T-helper 1 cell (primary cell): ENCODE measurements around the gene DAND5.

ENCODE experiments used
- DNase-seq, 5 donors: peaks; one replicate each; pipeline ENCODE4 v3.0.0-alpha.2; 2012 to 2020
- total RNA-seq, 4 donors: gene quantifications; one replicate each; lab custom pipeline; 2026; lab: John Stamatoyannopoulos, UW

The DAND5 gene, protein sequence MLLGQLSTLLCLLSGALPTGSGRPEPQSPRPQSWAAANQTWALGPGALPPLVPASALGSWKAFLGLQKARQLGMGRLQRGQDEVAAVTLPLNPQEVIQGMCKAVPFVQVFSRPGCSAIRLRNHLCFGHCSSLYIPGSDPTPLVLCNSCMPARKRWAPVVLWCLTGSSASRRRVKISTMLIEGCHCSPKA
- 0 reads per million in 4 donors for total RNA-seq

DNA sequence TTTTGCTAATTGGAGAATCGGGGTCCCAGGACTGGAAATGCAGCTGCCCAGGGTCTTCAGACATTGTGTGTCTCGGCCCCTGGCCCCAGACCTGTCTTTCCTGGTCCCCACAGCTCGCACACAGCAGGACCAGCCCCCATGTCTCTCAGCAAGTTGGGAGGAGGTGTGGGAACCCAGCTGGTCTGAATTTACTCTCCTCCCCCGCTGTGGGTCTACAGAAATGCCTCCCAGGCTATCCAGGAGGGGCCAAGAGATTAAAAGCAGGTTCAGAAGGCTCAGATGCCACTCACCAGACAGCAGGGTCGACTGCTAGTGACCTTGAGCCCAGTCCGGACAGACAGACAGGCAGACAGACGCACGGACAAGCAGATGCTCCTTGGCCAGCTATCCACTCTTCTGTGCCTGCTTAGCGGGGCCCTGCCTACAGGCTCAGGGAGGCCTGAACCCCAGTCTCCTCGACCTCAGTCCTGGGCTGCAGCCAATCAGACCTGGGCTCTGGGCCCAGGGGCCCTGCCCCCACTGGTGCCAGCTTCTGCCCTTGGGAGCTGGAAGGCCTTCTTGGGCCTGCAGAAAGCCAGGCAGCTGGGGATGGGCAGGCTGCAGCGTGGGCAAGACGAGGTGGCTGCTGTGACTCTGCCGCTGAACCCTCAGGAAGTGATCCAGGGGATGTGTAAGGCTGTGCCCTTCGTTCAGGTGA is at the start of gene DAND5:
DAND5 (plus strand) TSS at position 285 of the 697 bp plus-strand sequence; CDS start at position 370, 85 bp downstream.
- DNase-seq, result no peak

DNA sequence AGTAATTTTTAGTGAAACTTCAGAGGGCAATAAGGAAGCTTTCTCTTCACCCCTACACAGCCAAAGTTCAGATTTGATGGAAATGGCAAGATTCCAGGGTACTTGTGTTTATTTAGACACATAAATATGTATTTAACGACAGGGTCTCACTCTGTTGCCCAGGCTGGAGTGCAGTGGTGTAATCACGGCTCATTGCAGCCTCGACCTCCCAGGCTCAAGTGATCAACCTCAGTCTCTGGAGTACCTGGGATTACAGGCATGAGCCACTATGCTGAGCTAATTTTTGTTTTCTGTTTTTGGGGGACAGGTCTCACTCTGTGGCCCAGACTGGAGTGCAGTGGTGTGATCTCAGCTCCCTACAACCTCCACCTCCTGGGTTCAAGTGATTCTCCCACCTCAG is 48.3 kb upstream of the DAND5 start:
- DNase-seq, result no peak

DNA sequence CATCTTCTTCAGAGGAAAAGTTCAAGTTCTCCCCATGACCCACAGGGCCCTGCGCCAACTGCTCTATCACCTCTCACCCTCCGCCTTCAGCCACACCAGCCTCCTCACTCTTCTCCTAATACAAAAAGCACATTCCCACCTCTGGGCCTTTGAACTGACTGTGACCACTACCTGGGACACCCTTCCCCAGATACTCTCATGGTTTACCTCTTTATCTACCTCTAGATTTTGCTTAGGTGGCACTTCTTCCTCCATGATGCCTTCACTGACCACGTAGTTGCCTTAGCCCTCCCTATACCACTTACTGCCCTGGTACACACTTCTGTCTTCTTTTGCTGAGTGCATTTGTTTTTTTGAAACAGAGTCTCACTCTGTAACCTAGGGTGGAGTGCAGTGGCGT is 46.4 kb upstream of the DAND5 start:
- no peak for DNase-seq

DNA sequence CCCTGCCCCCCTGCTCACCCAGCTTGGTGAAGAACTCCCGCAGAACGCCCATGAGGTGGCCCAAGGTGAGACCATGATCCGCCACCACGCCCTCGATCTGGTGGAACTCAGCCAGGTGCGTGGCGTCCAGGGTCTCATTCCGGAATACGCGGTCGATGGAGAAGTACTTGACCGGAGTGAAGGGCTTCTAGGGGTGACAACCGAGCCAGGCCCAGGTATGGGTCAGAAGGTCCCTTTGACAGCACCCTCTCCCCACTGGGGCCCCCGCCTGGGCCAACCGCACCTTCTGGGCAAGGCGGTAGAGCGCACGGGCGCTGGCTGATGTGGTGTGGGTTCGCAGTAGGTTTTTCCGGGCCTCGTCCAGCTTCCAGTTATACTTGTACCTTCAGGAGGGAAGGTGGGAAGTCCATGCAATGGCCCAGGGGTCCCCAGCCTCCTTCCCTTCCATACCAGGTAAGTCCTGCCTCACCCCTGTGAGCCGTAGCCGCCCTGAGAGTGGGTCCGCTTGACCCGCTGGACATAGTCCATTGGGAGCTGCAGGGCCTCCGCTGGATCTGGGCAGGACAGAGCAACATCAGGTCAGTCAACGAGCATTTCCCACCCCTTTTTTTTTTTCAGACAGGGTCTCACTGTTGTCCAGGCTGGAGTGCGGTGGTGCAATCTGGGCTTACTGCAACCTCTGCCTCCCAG is 44.6 kb upstream of the DAND5 start:
- no peak for DNase-seq

DNA sequence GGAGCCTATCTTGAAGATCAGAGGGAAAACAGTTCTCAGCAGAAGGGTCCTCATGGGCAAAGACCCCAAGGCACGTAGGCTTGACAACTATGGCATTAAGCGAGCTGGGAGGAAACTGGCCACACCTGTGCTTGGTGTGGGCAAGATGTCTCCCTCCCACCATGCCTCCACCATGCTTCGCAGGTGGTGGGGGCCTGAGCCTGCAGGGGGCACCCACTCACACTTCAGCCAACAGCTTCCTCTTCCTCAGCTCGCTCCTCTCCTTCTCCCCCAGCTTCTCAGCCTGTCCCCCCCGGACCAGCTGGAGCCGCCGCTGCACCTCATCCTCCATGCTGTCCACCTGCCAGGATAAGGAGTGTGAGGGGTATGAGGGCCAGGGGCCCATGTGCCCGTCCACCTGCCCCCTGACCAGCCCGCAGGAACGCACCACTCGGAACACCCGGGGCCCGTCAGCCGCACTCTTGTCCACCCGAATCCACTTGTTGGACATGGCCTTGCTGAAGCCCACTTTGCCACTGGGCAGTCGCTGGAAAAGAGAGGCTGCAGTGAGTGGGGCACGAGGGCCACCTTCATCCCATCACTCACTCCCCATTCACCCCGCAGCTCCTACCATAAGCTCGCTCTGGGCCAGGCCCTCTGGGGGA is 39.3 kb upstream of the DAND5 start:
- no peak for DNase-seq

DNA sequence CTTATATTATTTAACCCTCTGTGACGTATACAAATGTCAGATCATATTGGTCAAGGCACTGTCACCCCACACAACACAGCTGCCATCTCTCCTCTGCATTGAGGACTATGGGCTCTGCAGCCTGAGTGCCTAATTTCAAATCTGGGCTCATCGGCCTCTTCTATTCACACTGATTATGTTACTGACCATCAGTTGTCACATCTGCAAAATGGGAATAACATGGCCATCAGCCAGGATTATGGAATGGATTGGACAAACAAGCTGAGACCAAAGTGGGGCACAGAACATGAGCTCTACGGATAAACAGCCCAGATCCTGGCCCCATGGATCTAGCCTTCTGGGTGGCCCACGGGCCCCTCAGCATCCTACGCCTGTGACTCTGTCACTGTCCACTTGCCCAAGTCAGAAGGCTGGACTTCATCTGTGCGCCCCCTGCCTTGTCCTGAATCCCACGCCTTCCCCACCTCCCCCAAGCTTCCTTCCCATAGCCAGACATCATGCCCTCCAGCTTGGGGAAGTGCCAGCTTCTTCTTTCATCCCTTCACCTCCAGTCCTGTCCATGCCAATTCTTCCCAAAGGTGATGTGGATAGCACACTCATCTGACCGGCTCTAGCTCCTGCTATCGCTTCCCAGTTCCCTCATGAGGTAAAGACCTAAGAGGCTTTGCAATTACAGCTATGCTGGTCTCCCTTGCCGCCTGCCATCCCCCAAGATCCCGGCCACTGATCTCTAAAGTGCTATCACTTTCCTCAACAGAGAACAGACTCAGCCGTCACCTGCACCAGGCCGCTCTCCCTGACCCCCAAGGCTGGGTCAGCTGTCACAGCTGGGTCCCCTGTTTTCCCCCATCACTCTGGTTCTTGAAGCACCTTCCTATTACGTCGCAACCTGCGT is 36.7 kb upstream of the DAND5 start:
- DNase-seq, result no peak

DNA sequence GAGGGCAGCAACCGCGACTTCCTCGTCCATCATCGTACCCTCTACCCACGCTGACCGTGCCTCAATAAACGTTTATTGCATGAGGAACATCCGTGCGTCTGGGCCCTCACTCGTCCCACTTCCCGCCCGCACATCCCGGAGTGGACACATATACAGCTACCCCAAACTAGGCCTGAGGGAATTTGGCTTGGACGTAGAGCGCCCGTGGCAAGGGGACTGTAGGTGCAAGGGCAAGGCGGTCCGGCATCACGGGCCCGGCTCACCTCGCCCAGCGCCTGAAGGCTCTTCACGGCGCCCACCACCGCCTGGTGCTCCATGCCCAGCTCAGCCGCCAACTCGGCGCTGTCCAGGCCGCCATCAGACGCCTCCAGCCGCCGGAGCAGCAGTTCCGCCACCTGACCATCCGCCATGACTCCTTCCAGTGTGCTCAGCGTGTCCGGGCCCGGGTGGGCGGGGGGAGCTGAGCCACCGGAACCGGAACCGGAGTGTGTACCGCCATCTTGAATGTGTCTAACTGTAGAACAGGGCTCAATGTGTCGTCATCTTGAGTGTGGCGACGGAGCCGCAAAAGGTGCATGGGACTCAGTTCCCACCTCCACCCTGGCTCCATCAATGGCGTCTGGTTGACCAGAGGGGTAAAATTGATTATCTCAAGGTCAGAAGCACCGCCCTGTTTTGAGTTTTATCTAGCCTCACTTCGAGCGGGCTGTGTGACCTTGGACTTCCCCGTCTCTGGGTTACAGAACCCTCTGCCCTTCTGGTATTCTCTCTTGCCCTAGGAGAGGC is 35.9 kb upstream of the DAND5 start, which contains the start of gene FARSA:
FARSA (minus strand) TSS at position 425 of the 786 bp plus-strand sequence; CDS start at position 410, 15 bp downstream.
- DNase-seq, result peak; percentile 78 to 90 (median 84)

DNA sequence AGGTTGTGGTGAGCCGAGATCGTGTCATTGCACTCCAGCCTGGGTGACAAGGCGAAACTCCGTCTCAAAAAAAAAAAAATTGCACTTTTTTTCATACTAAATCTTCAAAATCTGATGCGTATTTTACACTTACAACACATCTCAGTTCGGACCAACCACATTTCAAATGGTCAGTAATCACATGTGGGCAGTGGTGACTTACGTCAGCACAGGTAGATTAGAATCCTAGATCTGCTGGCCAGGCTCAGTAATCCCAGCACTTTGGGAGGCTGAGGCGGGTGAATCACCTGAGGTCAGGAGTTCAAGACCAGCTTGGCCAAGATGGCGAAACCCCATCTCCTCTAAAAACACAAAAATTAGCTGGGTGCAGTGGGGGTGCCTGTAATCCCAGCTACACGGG is 34.3 kb upstream of the DAND5 start:
- no peak for DNase-seq

DNA sequence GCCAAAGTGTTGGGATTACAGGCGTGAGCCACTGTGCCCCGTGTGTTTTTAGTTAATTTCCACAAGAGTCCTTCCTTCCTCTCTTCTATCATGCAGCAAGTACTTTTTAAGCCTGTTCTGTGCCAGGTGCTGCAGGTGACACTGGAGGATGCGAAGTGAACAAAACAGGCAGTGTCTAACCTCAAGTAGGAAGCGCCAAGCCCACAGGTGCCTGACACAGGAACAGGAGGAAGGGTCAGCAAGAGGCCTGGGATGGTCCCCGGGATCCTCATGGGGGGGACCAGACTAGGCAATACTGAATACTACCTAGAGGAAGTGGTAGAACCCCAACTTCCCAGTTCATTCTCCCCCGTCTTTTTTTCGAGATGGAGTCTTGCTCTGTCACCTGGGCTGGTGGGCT is 32.8 kb upstream of the DAND5 start:
- DNase-seq, result no peak

DNA sequence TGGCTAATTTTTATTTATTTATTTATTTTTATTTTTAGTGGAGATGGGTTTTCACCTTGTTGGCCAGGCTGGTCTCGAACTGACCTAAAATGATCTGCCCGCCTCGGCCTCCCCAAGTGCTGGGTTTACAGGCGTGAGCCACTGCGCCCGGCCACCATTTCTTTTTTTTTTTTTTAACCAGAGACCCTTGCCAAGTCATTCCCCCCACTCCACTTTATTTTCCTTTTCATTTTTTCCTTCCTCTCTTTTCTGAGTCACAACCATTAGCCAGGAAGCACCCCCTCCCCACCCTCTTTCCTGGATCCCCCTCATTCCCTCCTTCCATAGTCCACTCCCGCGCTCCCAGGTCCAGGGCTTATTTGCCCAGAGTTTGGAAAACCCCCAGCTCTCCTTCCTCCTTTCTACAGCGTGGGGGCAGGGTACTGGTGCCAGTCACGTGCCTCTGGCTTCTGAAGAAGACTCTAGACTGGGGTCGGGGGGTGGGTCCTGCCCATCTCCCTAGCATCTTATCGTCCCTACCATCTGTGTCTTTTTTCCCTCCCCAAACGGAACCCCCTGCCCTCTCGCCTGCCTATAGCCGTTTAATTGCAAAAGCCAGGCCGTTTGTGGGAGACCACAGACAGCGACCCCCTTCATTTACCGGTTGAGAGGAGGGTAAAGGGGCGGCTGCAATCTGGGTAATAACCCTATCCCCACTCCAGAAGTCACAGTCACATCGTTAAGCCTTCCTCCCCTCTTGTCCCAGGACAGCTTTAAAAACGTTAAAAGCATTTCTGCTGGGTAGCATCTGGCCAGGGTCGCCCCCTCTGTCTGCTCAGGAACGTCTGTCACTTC is 32.1 kb upstream of the DAND5 start:
- DNase-seq, result no peak

DNA sequence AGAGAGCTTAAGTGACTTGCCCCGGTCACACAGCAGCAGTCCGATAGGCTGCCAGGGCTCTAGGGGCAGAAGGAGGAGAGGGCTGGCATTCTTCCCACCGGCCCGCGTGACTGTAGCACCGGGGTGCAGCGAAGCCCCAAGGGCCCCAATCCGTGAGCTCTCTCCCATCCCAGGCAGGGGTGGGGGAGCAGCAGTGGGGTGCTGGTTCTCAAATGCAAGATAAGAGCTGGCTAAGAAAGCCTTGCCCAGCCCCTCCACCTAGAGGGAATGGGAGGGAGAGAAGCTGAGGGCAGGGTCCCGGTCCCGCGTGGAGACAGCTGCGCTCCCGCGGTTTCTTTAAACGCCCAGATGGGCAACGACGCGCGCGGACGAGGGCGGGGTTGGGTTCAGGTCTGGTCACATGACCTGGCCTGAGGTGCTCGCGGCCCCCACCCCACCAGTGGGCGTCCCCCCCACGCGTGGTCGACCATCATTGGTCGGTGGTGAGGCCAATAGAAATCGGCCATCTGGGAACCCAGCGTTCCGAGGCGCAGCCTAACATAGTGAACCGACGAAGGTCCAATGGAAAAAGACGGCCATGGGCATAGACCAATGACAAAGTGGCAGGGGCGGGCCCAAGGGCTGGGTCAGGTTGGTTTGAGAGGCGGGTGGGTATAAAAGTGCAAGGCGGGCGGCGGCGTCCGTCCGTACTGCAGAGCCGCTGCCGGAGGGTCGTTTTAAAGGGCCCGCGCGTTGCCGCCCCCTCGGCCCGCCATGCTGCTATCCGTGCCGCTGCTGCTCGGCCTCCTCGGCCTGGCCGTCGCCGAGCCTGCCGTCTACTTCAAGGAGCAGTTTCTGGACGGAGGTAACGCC is 31.2 kb upstream of the DAND5 start, which contains the start of gene CALR:
CALR (plus strand) TSS at position 683 of the 852 bp plus-strand sequence; CDS start at position 754, 71 bp downstream.
- peak; percentile 96 to 100 (median 98) for DNase-seq

DNA sequence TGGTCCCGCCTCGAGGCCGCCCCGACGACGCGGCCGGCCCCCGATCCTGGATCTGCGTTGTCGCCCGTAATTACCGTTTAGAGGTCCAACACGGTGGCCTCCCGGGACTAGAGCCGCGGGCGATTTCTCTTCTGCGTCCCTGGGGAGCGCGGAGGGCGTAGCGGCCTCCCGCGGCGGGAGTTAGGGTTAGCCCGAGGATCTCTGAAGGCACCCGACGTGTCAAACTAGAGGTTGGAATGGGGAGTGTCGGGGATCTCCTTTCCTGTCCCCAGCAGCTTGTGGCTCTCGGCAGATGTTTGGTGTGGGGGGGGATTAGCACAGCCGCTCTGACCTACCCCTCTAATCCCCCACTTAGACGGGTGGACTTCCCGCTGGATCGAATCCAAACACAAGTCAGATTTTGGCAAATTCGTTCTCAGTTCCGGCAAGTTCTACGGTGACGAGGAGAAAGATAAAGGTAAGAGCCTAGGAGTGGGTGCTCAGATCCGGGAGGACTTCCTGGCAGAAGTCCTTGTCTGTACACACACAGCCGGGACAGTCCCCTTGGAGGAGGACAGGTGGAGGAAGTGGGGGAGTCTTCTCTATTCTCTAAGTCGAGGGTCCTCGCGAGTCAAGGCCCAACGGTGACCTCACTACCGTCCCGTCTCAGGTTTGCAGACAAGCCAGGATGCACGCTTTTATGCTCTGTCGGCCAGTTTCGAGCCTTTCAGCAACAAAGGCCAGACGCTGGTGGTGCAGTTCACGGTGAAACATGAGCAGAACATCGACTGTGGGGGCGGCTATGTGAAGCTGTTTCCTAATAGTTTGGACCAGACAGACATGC is 30.4 kb upstream of the DAND5 start:
- peak in 3 of 5 donors; percentile 25 to 49 (median 31) for DNase-seq

DNA sequence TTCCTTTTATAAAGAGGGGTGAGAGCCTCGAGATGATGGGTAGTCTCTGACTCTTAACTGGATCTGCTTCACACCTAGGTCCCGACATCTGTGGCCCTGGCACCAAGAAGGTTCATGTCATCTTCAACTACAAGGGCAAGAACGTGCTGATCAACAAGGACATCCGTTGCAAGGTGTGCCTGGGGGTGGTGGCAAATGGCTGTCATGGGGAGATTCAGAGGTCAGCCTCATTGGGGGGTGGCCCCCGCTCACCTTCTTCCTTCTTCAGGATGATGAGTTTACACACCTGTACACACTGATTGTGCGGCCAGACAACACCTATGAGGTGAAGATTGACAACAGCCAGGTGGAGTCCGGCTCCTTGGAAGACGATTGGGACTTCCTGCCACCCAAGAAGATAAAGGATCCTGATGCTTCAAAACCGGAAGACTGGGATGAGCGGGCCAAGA is 29.4 kb upstream of the DAND5 start:
- DNase-seq, result no peak

DNA sequence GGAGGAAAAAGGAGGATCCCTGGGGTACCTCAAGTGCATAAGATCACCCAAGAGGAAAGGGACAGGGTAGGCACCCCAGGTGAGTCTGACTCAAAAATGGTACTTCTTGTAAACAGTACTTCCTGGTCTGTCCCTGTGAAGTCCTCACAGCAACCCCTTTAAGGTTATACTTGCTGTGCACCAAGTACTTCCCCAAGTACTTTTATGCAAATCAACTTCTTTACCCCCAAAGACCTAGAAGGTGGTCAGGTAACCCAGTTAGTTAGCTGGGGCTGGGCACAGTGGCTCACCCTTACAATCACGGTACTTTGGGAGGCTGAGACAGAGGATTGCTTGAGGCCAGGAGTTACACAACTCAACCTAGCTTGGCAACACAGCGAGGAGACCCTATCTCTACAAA is 28.5 kb upstream of the DAND5 start:
- DNase-seq, result no peak

DNA sequence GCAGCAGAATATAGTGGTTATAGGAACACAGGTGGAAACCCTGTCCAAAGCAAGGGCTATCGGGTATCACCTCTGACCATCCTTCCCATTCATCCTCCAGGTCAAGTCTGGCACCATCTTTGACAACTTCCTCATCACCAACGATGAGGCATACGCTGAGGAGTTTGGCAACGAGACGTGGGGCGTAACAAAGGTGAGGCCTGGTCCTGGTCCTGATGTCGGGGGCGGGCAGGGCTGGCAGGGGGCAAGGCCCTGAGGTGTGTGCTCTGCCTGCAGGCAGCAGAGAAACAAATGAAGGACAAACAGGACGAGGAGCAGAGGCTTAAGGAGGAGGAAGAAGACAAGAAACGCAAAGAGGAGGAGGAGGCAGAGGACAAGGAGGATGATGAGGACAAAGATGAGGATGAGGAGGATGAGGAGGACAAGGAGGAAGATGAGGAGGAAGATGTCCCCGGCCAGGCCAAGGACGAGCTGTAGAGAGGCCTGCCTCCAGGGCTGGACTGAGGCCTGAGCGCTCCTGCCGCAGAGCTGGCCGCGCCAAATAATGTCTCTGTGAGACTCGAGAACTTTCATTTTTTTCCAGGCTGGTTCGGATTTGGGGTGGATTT is 25.8 kb upstream of the DAND5 start:
- no peak for DNase-seq

DNA sequence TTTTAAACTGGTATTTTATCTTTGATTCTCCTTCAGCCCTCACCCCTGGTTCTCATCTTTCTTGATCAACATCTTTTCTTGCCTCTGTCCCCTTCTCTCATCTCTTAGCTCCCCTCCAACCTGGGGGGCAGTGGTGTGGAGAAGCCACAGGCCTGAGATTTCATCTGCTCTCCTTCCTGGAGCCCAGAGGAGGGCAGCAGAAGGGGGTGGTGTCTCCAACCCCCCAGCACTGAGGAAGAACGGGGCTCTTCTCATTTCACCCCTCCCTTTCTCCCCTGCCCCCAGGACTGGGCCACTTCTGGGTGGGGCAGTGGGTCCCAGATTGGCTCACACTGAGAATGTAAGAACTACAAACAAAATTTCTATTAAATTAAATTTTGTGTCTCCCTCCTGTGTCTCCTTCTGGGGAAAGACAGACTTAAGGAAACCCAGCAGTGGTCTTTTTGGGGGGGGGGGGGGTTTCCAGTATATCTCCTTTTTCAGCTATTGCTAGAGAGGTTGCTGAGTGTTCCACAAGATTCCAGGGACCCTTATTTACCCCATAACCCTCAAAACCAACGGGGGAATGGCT is 25.2 kb upstream of the DAND5 start:
- no peak for DNase-seq

DNA sequence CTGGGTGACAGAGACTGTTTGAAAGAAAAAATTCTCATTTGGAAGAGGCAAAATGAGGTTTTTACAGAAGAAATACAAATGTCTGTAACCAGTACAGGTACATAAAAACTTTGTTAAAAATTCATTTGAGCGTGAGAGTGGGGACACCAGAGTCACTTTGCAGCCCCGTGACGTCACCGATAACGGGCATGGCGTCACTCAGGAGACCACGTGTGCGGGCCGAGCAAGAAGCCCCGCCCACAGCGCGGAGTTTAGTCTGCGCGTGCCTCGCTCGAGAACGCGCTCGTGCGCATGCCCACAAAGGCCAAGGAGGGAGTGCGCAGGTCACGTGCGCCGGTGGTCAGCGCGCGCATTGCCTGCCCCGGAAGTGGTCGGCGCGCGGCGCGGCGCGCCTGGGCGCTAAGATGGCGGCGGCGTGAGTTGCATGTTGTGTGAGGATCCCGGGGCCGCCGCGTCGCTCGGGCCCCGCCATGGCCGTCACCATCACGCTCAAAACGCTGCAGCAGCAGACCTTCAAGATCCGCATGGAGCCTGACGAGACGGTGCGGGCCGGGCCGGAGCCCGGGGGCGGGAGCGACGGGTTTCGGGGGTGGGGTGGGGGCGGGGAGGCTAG is 23.8 kb upstream of the DAND5 start, which contains the start of gene RAD23A:
RAD23A (plus strand) TSS at position 384 of the 613 bp plus-strand sequence; CDS start at position 471, 87 bp downstream.
- peak; percentile 96 to 99 (median 97) for DNase-seq
